ENCODE data around the gene NAP1L4.

The NAP1L4 gene, protein sequence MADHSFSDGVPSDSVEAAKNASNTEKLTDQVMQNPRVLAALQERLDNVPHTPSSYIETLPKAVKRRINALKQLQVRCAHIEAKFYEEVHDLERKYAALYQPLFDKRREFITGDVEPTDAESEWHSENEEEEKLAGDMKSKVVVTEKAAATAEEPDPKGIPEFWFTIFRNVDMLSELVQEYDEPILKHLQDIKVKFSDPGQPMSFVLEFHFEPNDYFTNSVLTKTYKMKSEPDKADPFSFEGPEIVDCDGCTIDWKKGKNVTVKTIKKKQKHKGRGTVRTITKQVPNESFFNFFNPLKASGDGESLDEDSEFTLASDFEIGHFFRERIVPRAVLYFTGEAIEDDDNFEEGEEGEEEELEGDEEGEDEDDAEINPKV

DNA sequence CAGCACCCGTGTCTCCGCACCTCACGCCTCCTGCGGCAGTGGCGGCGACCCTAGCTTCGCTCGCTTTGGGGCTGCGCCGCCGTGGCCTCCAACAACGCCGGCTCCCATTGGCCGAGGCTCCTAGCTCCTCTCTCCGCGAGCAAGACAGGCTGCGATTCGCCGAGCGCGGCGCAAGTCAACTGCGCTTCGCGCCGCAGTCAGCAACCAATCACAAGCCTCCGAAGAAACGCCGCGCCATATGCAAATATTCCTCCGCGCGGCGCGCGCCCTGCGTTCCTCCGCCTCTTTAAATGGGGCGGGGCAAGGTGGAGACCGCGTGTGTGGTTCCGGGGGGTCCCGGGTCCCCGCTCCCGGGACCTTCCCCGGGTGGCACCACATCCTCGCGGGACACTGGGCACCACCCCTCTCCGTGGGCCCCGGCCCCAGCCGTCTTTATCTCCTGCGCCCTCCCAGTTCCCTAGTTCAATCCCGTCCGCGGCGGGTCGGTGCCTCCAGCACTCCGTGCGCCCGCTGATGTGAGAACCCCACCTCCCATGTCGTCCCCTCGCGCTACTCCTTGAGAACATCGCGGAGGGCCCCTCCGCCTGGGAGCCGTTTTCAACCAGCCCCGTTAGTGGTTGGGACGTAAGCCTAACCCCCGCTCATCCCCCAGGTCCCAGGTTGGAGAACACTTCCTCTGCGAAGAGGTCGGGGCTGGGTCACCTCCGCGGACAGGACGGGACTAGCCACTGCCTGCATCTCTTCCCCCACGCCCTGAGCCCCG lies at the start of gene NAP1L4:
TSS of gene NAP1L4 (minus strand) at position 96 of the 763 bp plus-strand sequence. CDS start 13,109 bp downstream, outside the sequence.
- FAIRE-seq (peak; percentile 32), DNase-seq (ENCODE audit: low spot score) (peak; percentile 100)

DNA sequence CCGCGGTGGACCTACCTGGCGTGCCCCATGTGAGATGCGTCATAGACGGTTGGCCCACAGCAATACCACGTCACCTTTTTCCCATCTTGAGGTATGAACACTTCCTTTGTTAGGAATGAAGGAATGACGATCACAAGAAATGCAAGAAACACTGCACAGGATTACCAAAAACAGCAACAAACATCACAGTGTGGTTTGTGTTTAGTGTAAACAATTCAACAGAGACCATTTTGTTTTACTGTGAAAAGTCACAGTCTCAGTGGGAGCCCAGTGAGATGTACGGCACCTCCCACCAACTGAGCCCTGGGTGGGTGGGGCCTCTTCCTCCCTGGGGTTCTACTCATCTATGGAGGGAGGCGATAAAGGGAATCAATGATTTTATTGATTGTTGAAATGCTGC lies 48.8 kb upstream of the NAP1L4 start:
- no peak for FAIRE-seq
- no peak for DNase-seq (ENCODE audit: low spot score)

DNA sequence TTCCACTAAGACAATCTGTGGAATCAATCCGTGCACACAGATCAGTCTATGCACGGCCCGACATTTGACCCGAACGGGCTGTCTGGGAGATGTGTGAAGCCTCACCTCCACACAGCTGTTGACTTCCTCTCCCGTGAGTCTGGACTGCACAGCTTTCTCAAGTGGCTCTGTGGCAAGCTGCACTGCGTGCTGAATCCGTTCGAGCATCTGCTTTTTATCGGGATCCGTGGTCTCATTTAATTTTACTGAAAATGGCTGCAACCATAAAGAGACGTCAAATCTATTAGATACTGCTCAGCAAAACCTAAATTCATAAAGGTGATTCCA lies 45.8 kb upstream of the NAP1L4 start:
- DNase-seq (ENCODE audit: low spot score) (no peak), FAIRE-seq (no peak)

DNA sequence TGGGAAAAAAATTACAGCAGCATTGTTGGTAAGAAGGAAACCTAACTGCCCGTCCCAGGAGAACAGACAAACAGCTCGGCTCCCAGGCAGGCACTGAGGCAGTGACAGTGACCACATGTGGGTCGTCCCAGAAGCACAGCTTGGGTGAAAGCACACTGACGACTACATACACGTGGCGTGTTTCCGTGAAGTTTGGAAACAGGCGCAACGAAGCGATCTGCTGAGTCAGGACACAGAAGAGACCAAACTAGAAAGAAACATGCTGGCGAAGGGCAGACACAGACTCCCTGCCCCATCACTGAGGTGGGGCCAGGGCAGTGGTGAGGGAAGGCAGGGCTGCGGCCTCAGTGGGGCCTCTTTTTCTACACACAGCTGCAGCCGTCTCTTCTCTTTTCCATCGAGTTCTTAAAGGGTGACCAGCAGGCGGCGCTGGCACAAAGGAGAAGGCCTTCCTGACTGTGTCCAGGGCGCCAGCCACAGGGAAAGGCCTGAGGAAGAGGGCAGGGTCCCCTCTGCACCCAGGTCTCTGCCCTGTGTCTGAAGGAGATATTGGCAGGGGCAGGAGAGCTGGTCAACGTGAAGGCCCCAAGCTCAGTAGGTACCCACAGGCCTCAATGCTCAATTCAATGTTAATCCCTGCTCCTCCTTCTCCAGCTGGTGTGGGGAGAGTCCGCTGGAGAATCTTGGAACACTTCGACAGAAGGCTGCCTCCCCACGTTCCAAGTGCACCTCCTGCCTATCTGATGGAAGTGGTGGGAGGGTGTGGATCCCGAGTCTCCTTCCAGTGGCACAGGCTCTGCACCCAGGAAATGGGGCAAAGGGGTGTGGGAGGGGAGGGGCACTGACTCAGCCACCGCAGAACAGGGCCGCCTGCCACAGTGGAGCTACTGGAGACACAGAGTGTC lies 45.2 kb upstream of the NAP1L4 start:
- peak; percentile 65 for DNase-seq (ENCODE audit: low spot score)
- no peak for FAIRE-seq

DNA sequence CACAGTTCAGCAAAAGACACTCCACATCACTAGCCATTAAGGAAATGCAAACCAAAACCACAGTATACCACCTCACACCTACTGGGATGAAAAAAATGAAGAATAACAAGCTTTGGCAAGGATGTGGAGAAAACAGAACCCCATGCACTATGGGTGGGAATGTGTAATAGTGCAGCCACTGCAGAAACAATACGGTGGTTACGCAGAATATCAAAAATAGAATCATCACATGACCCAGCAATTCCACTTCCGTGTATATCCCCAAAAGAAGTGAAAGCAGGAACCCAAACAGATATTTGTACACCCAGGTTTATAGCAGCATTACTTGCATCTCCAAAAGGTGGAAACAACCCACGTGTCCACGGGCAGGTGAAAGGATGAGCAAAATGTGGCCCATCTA lies 44.3 kb upstream of the NAP1L4 start:
- DNase-seq (ENCODE audit: low spot score) (no peak), FAIRE-seq (no peak)

DNA sequence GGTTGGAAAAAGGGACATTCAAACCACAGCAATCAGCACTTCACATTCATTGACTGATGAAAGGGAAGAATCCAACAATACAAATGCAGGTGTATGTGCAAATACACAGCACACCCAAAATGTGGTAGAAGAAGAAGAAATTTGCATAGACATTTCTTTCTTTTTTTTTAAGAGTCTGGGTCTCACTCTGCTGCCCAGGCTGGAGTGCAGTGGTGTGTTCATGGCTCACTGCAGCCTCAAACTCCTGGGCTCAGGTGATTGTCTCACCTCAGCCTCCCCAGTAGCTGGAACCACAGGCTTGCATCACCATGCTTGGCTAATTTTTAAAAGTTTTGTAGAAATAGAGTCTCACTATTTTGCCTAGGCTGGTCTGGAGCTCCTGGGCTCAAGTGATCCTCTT lies 43.2 kb upstream of the NAP1L4 start:
- DNase-seq (ENCODE audit: low spot score) (no peak), FAIRE-seq (no peak)

DNA sequence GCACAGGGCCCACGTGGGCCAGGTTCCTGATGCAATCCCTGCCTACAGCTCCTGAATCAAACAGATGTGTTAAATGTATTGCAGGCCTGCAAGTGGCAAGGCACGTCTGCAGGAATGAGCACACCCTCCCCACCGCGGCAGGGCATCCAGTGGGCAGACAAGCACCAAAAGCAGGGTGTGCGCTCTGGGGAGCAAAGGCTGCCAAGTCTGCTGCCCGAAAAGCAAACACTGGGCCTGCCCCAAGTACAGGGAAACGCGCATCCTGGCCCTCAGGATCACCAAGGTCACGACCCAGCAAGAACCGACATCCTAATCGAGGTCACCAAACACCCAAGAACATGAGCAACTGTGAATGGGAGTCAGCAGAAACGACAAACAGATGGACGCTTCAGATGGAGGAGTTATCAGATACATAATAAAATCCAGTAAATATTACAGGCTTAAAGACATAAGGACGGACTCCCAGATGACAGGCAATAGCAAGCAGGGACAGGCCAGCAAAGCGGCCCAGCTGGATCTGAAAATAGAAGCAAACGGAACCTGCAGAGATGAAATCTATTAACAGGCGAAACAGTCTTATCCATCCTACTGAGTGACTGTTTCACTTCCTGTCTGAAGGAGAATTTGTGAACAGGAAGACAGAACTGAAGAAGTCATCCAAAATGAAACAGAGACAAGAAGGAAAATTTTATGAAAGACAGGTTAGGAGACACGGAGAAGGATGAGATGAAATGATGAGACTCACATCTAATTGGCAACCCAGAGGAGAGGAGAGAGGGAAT lies 38.4 kb upstream of the NAP1L4 start:
- no peak for DNase-seq (ENCODE audit: low spot score)
- FAIRE-seq, result no peak

DNA sequence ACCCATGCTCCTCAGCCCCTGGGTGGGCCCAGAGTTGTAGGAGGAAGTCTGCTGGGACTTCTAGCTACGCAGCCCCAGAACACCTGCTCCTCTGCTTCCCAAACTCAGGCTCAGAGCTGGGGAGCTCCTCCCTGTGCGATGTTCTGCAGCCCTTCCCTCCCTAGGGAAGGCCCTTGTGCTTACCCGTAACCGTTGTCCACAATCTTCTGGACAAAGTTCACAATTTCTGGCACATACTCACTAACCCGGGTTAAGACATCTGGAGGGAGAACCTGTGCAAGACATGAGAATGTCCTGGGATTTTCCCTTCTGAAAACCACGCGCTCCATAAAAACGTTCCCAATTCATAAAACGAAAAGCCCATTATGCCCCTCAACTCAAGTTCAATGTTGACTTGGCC lies 36.7 kb upstream of the NAP1L4 start:
- DNase-seq (ENCODE audit: low spot score) (no peak), FAIRE-seq (no peak)

DNA sequence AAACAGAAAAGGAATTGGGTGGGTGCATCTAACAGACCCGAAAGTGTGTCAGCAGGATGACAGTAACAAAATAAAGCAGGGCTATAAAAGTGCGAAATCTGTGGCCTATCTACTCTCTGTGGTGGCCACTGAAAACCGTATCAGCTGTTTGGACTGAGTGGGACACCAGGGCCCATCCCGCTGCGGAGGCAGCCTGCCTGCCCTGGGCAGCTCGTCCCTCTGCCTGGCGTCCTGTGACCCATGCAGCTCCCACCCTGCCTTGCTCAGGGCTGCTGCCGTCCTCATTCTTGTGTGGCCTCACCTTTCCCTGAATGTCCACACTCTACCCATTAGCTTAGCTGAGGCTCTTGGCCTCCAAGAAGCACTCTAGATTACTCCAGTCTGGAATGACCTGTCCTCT lies 34.7 kb upstream of the NAP1L4 start:
- FAIRE-seq, result no peak
- DNase-seq (ENCODE audit: low spot score), result no peak

DNA sequence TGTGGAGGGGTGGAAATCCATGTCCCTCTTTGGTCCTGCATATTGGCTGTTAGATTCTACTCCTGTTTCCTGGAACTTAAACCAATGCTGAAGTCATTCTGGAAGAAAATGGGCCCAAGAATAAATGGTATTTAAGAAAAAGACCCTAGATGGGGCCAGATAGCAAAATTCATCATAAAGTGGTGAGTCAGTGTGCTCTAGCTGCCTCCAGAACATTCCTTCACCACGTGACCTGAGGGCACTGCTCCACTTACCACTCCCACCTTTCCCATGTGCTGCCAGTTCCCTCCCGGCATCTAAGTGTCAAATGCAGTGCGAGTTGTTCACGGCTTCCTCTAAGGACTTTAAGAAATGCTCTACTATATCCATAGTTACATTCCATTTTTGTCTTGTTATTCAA lies 30.9 kb upstream of the NAP1L4 start:
- no peak for DNase-seq (ENCODE audit: low spot score)
- FAIRE-seq, result no peak

DNA sequence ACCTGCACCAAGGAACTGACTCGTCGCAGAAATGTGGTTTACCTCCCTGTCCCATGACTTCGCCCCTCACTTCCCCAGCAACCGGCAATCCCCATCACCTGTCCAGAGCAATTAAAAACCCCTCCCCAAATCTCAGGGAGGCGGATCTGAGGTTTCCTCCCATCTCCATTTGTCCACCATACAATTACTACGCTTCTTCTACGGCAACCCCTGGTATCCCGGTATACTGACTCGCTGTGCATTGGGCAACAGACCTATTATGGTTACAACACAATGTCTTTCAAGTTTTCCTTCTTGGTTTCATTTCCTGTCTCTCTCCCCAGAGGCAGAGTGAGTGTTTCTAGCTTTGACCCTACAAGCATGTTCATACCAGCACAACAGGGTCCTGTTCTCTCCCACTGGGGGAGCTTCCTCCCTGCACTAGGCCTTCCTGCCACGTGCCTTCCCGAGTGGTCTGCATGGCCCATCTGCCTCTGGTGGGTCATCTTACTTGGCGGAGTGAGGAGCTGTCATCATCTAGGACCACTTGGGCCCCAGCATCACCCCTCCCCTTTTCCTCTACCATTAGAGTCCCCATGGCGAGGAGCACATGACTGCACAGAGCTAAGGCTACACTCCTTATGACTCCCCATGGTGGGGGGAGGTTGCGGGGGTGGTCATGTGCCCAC lies 30.3 kb upstream of the NAP1L4 start:
- FAIRE-seq, result no peak
- DNase-seq (ENCODE audit: low spot score), result no peak

DNA sequence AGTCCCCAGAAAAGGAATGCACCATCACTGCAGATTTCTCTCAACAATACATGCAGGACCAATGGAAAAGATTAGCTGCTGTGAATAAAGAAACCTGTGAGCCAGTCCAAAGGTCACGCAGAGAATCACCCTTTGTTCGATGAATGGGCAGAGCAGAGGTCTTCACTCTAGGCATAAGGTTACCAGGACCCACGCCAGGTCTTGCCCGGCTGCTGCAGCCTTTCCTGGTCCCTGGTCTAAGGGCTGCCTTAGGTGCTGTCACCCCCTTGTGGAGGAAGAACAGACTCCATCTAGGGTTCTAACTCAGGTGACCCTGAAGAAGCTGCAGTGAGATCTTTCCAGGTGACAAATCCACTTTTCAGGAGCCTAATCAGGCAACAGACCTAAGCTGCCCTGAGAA lies 29.0 kb upstream of the NAP1L4 start:
- FAIRE-seq (no peak), DNase-seq (ENCODE audit: low spot score) (peak; percentile 42)

DNA sequence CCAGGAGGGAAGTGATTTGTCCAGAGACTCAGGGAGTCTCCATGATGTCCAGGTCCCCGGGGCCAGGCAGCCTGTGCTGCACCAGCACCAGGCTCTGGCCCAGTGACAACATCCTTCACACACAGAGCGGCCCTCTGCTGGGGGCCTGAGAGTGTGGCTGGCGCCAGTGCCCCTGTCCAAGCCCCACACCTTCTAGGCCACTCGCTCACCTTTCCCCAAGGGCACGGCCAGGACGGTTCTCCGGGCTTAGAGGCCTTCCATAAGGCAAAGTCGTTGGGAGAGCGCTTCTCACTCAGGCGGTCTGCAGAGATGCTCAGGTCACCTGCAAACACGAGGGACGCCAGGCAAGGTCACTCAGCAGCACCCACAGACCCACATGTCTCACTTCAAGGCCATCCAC lies 27.9 kb upstream of the NAP1L4 start:
- DNase-seq (ENCODE audit: low spot score) (no peak), FAIRE-seq (no peak)

DNA sequence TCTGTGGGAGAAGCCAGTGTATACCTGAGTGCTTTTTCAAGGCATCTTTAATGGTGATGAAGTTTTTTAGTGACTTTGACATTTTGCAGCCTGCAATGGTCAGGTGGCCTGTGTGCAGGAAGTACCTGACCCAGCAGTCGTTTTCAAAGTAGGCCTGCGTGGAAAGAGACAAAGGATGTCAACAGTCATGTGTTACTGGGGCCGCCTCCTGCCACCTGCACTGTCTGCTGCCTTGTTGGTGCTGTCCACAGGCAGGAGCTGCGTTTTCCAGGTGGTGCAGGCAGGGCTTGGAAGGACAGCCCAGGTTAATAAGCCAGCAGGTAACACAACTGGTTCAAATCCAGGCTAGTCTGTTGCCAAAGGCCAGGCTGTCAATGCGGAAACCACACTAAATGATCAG lies 26.5 kb upstream of the NAP1L4 start:
- FAIRE-seq (no peak), DNase-seq (ENCODE audit: low spot score) (no peak)

DNA sequence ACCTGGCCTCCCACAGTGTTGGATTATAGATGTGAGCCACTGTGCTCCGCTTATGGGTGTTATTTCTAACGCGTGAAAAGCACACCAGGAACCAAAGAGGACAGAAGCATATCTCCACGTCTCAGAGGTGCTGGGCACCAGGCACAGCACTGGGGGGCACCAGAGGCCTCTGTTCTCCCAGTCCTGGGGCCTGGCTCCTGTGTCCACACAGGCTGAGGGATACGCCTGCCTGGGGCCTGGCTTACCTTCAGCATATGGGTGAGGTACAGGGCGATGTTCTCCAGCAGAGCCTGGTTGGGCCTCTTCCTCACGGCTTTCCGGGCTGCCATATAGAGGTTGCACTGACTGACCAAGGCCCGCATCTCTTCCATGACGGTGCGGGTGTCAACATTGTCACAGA lies 24.7 kb upstream of the NAP1L4 start:
- FAIRE-seq (no peak), DNase-seq (ENCODE audit: low spot score) (no peak)

DNA sequence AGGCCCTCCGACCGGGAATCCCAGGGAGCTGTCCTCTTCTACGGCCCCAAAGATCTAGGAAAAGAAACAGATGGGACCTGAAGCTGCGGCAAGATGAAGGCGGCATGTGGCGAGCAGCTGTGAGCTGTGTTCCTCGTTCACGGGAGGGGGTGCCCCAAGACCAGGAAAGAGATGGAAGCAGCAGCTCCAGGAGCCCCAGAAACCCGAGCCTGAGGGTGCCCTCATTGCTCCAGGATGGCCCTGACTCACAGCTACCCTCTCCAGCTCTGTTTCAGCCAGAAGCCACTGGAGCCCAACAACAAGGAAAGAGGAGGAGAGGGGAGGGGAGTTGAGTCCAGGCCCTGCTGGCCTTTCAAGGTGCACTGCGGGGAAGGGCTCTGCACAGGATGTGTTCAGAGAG lies 23.7 kb upstream of the NAP1L4 start:
- no peak for FAIRE-seq
- no peak for DNase-seq (ENCODE audit: low spot score)

DNA sequence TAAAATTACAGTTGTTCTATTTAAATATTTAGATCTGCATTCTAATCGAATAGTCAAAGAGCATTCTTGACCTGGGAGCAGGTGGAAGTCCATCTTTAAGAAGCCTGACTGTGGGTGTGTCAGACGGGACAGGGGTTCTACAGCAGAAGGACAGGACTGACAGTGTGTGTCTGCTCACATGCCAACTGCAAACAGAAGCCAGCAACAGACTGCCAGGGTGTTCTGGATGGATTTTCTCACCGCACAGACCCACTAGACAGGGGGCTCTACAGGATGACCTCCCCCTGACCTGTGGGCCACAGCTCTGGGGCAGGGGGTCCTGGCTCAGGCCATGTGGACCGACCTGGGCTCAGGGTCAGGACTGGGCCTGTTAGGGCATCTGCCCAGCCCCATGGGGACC lies 22.8 kb upstream of the NAP1L4 start:
- DNase-seq (ENCODE audit: low spot score), result no peak
- no peak for FAIRE-seq

DNA sequence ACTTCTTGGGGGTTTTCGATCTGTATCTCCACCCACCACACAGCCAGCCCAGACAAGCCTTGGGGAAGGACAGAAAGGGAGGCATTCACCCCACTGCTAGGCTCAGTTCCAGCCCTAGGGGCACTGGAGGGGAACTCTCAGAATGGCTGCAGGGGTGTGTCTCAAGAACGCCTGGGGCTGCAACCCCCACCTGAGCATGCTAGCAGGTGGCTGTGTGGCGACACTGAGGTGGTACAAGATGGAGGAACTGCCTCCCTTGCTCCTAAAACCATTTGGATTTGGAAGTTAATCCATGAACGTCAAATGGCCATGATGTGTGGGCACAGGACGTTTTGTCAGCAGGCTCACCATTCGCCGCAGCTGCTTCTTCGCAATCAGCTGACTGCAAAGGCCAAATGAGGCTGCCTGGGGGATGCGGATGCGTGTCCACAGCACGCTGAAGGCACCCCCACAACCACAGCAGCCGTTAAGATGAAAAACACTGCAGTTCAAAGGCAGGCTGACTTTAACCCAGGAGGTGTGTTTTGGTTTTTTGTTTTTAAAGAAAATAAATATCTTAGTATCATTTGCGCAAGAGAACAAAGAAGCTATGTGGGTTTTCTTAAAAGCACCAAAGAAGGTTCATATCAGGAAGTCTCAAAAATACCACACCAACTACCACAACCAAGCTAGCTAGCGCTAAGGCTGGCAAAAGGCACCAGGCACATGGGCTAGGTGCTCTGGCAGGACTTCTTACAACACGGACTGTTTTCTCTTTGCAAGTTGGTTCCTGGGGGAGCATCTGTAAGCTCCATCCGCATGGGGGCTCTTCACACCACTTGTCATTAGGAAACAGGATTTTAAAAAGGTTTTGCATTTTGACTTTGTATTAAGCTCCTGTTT lies 22.2 kb upstream of the NAP1L4 start:
- FAIRE-seq (no peak), DNase-seq (ENCODE audit: low spot score) (no peak)

Measured in urothelium cell line (cell line).